HG03442 (cell line): ENCODE measurements around the gene MARCHF3.
"Not testable (repeated sequence)": the region's sequence is repeated elsewhere in the genome, so short reads cannot be mapped to it uniquely, and the experiment has no call there.

Experiments used
- ATAC-seq: cut with Tn5 transposase; IDR thresholded peaks from one replicate; pipeline ENCODE4 v1.9.1; 2021; ENCODE audit warnings: mild to moderate bottlenecking, moderate library complexity; ENCODE audit not compliant: unreplicated experiment

MARCHF3 gene

GRCh38 chr5:126961702-126962101 lies 68.7 kb downstream of the MARCHF3 start:
- peak; percentile 81 for ATAC-seq

GRCh38 chr5:126961128-126961527 lies 69.2 kb downstream of the MARCHF3 start:
- no peak for ATAC-seq

DNA sequence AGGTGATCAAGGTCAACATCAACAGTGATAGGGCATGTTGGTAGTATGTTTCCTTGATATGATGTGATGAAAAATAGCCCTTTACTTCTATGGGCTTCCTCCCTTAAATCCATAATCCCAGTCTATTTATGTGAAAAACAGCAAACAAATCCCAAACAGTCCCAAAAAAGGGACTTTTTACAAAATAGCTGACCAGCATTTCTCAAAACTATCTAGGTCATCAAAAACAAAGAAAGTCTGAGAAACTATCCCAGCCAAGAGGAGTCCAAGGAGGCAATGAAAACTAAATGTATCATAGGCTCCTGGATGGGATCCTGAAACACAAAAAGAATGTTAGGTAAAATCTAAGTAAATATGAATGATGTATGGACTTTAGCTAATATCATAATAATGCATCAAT lies 71.2 kb downstream of the MARCHF3 start:
- no peak for ATAC-seq

- no peak for ATAC-seq
These were observed 73.4 kb downstream of the MARCHF3 start for GRCh38 chr5:126956991-126957390.

GRCh38 chr5:126954981-126955380 lies 75.4 kb downstream of the MARCHF3 start:
- no peak for ATAC-seq

DNA sequence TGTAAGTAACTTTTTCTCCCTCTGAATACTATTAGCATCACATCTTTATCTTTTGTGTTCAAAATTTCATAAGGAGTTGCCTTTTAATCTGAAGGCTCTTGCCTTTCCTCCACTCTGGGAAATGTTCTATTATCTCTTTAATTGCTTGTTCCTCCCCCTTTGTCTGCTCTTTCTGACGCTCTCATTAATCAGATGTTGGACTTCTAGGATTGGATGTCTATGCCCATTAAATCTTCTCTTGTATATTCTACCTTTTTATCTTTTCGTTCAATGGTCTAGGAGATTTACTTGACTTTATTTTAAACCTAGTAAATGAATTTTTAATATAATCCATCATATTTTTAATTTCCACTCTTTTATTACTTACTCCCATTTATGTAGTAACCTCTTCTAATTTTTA lies 76.7 kb downstream of the MARCHF3 start:
- ATAC-seq, result no peak

DNA sequence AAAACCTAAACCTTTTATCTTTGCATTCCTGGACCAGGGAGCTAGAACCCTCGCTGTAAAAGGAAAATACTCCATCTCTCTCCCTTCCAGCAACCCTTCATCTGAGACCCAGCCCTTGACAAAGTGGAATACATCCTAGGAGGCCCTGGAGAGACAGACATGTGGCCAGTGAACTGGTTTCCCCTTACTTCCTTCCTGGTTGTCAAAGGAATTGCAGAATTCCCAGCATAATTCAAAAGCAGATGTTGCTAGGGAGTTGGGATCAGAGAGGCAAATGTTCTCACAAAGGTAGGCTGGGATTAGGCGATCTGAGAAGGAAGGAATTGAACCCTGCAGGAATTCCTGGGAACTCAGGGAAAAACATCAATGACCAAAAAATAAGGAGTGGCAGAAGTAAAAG lies 80.9 kb downstream of the MARCHF3 start:
- no peak for ATAC-seq

- ATAC-seq, result no peak
These were observed 81.9 kb downstream of the MARCHF3 start for GRCh38 chr5:126948453-126948852.

- no peak for ATAC-seq
These were observed 82.4 kb downstream of the MARCHF3 start for GRCh38 chr5:126948011-126948355.

- ATAC-seq, result peak; percentile 92
These were observed 83.0 kb downstream of the MARCHF3 start for GRCh38 chr5:126947146-126948010.

DNA sequence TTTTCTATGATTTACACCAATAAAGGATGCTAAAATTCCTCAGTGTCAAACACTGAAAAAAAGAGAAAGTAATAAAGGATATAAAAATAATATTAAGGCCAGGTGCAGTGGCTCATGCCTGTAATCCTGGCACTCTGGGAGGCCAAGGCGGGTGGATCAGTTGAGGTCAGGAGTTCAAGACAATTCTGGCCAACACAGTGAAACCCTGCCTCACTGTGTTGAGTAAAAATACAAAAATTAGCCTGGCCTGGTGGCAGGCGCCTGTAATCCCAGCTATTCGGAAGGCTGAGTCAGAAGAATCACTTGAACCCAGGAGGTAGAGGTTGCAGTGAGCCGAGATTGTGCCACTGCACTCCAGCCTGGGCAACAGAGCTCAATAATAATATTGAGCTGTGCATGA lies 87.5 kb downstream of the MARCHF3 start:
- not testable (repeated sequence) for ATAC-seq

DNA sequence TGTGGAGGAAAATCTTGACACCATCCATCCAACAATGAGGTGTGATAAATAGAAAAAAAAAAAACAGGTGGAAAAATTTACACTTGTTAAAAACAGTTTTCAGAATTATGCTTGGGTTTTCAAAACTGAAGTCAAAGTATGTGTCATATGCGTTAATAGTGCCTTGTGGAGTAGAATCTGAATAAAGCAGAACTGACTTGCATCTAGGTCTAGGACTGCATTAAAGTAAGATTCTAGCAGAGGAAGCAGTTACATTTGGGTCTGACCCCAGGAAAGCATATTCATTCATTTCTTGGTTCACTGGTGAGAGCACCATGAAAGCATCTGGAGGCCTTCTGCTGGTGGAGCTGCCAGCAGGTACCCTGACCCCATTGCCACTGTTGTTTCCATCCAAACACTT lies 89.0 kb downstream of the MARCHF3 start:
- no peak for ATAC-seq

DNA sequence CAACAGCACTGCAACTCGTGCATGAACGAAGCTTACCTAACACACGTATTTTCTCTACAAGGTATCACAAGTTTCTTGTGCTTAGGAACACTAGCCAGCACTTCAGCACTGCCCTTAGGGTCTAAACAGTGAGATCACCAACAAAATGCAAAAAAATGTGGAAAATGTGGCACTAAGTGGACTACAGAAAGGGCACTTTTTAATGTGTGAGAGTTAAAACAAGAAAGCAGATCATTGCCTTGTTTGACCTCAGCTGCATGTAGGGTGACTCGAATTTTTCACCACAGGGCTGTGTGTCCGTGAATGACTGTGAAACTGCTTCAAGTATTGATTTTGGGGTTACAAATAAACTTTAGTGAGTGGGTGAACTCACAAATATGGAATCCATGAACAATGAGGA lies 90.5 kb downstream of the MARCHF3 start:
- ATAC-seq, result no peak

GRCh38 chr5:126938466-126938865 lies 91.9 kb downstream of the MARCHF3 start:
- ATAC-seq, result no peak

DNA sequence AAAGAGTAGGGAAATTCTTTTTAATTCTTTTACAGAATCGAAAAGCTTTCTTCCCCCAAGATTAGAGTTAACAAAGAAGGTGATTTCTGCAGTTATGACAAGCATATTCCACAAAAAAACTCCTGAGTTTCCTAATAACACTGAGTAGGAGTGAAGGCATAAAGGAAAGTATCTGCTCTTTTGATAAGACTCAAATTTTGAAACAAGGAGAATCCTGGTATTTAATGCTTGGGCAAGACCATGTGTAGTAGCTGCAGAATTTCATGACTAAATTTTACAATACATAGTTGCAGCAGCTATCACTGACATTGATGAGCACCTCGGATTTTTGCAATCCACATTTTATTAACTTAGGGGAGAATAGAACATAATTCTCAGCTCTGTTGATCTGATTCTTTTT lies 92.6 kb downstream of the MARCHF3 start:
- no peak for ATAC-seq

GRCh38 chr5:126936775-126937418 lies 93.5 kb downstream of the MARCHF3 start:
- no peak for ATAC-seq

DNA sequence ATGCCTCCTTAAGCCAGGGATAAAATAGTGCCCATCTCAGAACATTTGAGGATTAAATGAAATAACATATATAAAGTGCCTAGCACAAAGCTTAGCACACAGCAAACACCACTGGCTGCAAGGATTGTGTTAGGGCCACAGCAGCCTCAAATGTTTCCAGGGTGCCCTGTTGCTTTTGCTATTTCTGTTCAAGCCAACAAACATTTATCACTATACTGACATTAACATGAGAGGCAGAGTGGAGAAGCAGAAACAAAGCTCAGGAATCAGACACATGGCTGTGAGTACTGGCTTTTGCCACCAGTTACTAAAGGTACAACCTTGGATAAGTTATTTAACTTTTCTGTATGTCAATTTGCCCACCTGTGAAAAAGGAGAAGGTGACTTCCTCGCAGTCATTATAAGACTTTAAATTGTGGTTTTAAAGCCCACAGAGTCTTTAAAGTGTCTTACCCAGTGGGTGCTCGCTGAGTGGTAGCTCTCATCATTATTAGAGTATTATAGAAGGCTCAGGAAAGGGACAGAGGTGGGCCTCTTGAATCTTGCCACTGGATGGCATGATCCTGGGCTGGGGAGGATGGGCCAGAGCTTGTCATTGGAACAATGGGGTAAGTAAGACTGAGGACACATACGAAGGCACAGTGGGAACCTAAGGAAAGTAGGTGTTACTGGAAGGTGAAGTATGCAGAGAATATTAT lies 98.2 kb downstream of the MARCHF3 start:
- peak; percentile 58 for ATAC-seq

GRCh38 chr5:126928041-126928440 lies 102.3 kb downstream of the MARCHF3 start:
- no peak for ATAC-seq

DNA sequence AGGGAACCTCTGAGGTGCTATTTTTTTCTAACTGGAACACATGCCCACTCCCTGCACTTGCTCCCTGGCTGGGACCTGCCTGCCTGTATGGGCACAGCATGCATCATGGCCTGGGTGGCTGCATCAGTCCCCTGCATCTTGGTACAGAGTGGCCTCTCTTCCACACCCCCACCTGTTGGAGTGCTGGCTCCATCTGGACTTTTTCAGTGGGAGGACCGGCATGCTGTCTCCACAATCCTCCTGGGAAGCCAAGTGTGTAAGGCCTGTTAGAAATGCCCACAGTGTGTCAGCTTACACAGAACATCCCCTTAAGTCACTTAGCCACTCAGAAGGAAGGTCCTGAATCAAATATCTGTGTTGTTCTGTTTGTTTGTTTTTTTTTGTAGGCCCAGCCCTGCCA lies 102.9 kb downstream of the MARCHF3 start:
- no peak for ATAC-seq

- ATAC-seq, result no peak
These were observed 104.2 kb downstream of the MARCHF3 start for GRCh38 chr5:126926187-126926586.

DNA sequence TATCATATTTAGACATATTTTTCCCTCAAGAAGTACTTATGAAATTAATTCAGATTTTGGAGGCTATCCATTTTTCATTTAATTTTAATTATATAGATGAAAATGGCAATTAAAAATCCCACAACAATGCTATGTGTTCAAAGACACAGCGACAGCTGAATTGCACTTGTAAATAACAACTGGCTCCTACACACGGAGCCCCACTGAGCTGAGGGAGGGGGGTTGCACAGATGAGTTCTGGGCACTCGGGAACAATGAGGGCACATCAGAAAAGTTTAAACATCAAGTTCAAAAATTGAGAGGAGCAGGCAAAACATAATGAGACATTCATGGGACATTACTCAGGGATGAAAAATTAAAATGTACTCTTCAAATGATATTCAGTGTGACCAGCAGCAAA lies 104.9 kb downstream of the MARCHF3 start:
- ATAC-seq, result no peak
